Glomerular endothelial cell (primary cell): ENCODE measurements around the gene PDGFRA. TPM values are rescaled to one million over a fixed set of nuclear protein-coding genes. Genes with fewer than 3 reads are reported as not detected.

Source experiments
- DNase-seq: peaks from one replicate; pipeline ENCODE4 v3.0.0-alpha.2; 2011; ENCODE audit warnings: low read depth, low spot score; ENCODE audit errors: extremely low read depth
- total RNA-seq: library from RNA; depleted of rRNA; stranded (reverse); fragments of >200 nt; gene quantifications from 2 replicates; pipeline ENCODE4 v1.2.3, GENCODE V29; 2015

Gene PDGFRA
- 1.1 and 3.2 TPM in 2 replicates for total RNA-seq

- no peak for DNase-seq
Measured at GRCh38 chr4:54228961-54229501, at the start of gene PDGFRA. TSS of gene PDGFRA (plus strand) at chr4:54229293. CDS start at chr4:54258769, 29,476 bp downstream.

DNA sequence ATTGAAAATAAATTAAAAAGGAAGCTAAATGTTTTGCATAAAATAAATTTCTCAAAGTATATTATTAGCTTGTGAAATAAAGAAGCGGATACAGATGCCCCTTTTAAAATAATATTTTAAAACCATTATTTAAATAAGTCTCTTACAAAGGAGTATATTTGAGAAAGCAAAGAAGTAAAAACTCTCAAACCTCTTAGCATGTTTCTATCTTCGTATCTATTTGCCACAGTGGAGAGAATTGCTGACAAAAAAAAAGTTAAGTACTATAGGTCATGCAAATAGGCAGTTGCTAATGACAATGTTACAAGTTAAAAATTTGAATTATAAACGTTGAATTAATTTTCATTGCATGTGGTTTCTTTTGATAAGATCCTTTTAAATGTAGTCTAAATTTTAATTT, 44.5 kb upstream of the PDGFRA start:
- DNase-seq, result no peak

DNA sequence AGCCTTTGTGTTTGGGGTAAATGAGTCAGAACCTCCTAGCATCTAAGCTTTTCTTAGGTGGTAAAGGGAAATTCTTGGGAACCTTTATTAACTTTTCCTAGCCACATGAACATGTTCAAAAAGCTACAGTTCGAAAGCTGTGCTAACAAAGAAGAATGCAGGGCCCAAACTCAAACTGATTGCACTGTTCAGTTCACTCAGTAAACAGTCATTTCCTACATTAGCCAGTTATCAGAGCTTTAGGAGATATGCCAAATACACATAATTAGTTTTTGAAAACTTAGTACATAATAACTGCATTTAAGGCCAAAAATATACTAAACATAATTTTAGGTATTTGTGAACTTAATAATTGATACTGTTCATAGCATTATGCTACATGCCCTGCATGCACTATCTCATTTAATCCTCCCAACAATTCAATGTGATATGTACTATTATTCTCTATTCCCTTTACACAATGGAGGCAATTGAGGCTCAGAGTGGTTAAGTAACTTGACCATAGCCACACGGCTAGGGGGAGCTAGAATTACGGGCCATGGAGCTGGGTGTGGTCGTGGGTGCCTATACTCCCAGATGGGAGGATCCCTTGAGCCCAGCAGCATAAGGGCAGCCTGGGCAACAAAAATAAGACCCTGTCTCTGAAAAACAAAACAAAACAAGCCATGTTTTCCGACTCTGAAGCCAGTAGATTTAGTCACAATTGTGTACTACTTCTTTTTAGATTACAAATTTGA, 43.9 kb upstream of the PDGFRA start:
- DNase-seq, result no peak

- DNase-seq, result no peak
Measured at GRCh38 chr4:54185866-54186265, 43.2 kb upstream of the PDGFRA start.

DNA sequence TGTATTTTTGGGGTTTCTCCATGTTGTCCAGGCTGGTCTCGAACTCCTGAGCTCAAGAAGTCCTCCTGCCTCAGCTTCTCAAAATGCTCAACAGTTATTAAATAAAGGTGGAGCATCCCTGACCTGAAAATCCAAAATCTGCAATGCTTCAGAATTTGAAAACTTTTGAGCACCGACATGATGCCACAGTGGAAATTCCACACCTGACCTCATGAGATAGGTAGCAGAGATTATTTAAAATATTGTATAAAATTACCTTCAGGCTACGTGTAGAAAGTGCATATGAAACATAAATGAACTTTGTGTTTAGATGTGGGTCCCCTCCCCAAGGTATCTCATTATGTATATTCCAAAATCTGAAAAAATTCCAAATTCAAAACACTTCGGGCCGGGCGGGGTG, 42.7 kb upstream of the PDGFRA start:
- DNase-seq, result no peak

GRCh38 chr4:54187148-54187547, 41.9 kb upstream of the PDGFRA start:
- no peak for DNase-seq

- DNase-seq, result no peak
Measured at GRCh38 chr4:54189140-54189539, 40.0 kb upstream of the PDGFRA start.

DNA sequence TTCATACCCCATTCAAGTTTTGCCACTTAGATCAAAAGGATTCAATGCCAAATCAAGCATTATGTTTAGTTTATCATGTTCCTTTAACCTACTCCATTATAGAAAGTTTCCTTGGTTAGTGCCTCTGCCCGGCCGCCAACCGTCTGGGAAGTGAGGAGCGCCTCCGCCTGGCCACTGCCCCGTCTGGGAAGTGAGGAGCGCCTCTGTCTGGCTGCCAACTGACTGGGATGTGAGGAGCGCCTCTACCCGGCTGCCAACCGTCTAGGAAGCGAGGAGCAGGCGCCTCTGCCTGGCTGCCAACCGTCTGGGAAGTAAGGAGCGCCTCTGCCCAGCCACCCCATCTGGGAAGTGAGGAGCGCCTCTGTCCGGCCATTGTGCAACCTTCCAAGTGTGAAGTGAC, 36.3 kb upstream of the PDGFRA start:
- no peak for DNase-seq

- no peak for DNase-seq
Measured at GRCh38 chr4:54197926-54198325, 31.2 kb upstream of the PDGFRA start.

DNA sequence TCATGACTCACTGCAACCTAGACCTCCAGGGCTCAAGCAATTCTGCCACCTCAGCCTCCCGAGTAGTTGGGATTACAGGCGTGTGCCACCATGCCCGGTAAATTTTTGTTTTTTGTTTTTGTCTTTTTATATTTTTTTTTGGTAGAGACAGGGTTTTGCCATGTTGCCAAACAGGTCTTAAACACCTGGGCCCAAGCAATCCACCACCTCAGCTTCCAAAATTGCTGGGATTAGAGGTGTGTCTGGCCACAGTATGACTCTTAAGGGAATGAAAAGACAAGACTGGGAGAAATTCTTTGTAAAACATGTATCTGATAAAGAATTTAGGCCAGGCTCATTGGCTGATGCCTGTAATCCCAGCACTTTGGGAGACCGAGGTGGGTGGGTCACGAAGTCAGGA, 29.2 kb upstream of the PDGFRA start:
- DNase-seq, result no peak

DNA sequence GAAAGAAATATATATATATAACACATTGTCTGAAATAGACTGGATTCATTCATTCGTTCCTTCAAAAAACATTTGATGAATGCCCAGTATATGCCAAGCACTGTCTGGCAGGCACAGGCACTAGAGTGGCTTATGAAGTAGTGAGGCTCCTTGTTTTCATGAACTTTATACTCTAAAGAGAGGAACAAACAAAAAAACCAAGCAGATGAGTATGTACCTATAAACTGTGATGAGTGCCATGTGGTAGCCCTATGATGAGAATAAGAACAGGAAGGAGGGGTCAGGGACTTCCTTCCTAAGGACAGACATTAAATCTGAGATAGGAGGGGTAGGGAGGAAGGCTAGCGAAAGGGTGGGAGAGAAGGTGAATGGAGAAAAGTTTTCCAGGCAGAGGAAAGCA, 19.5 kb upstream of the PDGFRA start:
- no peak for DNase-seq

- no peak for DNase-seq
Measured at GRCh38 chr4:54213001-54213400, 16.1 kb upstream of the PDGFRA start.

DNA sequence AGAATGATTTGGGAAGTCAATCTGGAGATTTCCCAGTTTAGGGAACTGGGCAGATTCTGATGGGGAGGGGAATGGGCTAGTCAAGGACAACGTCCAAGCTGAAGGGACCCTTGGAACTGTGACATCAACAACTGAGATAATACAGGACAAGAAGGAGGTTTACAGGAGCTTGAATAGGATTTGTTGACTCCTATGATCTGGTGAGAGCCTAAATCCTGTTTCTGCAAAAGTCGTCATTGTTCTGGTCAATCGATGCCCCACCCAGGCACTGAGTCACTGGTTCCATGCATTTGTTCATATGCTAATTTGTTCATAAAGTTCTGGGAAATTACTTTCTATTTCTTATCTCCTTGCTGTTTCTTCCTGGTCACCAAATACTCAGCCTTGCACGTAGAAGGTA, 15.3 kb upstream of the PDGFRA start:
- DNase-seq, result no peak

DNA sequence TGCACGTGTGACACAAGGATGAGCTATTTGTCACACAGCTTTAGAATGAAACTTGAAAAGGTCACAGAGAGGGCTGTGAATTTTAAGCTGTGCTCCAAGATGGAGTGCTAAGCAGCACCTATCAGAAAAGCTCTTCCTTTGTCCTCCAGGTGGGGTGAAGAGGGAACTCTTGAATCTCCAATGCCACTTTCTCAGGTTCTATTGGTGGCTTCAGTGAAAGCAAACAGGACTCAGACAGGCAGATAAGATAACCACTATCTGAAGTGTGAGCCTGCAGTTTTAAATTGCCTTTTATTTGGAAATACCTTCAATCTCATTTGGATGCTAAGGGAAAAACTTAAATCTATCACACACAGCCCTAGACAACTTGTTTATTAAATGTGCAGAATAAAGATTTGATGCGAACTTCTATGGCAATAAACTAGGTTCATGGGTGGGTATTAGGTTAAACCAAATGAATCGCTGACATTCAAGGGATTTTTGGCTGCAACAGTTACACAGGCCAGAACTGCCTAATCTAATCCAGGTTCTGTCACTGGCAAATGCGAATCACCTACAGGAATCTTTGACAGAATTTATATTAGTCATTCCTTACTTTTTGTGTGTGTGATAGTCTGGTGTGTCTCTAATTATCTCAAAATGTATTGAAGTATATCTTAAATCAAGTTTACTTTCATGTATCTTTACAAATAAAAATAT, 13.6 kb upstream of the PDGFRA start:
- DNase-seq, result no peak

GRCh38 chr4:54217642-54218495, 11.2 kb upstream of the PDGFRA start:
- peak; percentile 70 for DNase-seq

DNA sequence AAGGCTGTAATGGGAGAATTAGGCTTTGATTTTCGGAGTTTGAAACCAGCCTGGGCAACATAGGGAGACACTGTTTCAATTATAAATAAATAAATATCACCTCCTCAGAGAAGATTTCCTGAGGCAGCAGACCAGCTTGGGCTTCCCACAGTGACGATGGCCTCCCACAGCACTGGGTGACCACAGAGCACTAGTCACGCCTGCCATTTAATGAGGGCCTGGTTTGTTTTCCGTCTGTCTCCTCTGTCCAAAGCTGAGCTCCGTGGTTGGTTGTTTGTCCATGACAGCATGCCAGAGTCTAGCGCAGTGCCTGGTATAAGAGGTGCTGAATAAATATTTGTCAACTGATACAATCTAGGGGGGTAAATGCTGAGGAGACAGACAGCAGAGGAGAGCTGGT, 10.4 kb upstream of the PDGFRA start:
- DNase-seq, result no peak

DNA sequence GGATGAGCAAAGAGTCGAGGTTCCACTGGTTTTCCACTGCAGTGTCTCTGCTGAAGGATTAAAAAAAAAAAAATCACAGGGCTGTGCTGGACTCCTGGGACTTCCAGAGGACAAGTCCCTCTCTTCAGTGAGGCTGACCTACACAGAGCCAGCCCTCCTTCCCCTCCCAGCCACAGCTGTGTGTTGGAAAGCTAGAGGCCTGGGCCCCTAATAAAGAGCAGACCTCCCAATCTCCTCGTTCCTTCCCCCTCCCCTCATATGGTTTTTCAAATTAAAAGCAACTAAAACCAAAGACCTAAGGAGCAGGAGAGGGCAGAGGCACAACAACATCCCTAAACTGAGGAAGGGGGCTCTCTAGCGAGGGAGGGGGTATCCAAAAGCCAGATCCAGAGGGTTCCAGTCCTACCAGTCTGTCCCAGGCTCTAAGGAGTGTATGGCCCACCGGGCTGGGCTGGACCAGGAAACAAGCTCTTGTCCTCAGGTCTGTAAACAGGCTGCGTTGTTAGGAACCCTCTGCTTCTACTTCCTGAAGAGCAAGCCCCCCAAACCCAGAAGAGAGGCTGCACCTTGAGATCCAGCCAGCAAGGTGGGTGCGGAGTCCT, 4.0 kb upstream of the PDGFRA start:
- DNase-seq, result no peak

DNA sequence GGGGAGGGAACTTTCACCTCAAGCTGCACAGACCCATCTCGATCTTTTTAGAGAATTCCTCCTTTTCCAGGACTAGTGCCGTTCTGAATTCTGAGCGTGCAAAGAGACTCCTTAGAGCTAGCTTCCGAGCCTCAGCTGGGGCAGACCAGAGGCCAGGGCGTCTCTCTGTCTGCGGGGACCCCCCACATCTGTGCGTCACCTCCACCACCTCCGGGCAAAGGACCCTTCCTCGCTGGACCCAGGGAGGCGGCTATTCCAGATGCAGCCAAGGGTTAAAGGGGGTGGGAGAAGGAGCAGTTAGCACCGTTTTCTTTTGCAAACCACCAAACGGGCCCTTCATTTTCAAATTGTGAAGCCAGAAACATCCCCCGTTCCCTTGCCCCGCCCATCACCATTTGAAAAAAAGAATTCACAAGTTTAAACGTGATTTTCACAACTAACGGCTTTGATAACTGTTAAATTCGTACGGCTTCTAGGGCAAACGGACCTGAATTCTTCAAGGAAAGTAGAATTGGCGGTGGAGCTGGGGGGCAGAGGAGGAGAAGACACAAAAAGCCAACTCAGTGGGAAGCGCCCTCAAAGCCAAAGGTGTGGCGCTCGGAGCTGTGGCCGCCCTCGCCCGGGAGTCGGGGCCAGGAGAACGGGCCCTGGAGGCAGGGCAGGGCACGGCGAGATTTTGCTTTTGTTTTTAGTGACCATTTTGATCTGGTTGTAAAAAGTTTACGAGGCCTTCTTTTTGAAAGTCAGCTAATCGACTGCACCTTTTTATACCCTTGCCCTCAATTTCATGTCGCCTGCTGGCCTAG, 3.3 kb upstream of the PDGFRA start:
- no peak for DNase-seq

- no peak for DNase-seq
Measured at GRCh38 chr4:54226404-54227255, 2.5 kb upstream of the PDGFRA start.
